K562 (cell line): ENCODE data around the gene PPP1R9B. TPM values are rescaled to one million over a fixed set of nuclear protein-coding genes. Genes with fewer than 3 reads are reported as not detected.

Source experiments
- ARNT ChIP-seq, 2 experiments: fragments of 450-650 bp; IDR thresholded peaks; 2 replicates each; pipeline ENCODE4 v1.6.1; 2016; ENCODE audit warnings: mild to moderate bottlenecking in 1 of 2
- BCOR ChIP-seq: fragments of 450-650 bp; IDR thresholded peaks from 2 replicates; pipeline ENCODE4 v1.6.1; 2016
- DDX20 ChIP-seq: fragments of 450-650 bp; IDR thresholded peaks from 2 replicates; pipeline ENCODE4 v1.6.1; 2016; ENCODE audit warnings: missing genetic modification characterization, low read depth, mild to moderate bottlenecking, missing compliant biosample characterization, moderate library complexity
- DPF2 ChIP-seq: fragments of 450-650 bp; IDR thresholded peaks from 2 replicates; pipeline ENCODE4 v1.6.1; 2016
- EWSR1 ChIP-seq: fragments of 450-650 bp; IDR thresholded peaks from 2 replicates; pipeline ENCODE4 v1.6.1; 2018; ENCODE audit warnings: borderline replicate concordance, mild to moderate bottlenecking, low read depth, moderate library complexity; ENCODE audit not compliant: partially characterized antibody
- GTF2E2 ChIP-seq: fragments of 200-800 bp; sonication (Bioruptor generic); IDR thresholded peaks from 2 replicates; pipeline ENCODE4 v1.6.1; 2016; ENCODE audit warnings: missing genetic modification characterization, missing compliant biosample characterization
- HES1 ChIP-seq: fragments of 450-650 bp; IDR thresholded peaks from 2 replicates; pipeline ENCODE4 v1.6.1; 2016; ENCODE audit warnings: low read depth, mild to moderate bottlenecking, moderate library complexity
- HMGXB4 ChIP-seq: sonication (generic); formaldehyde crosslinking; IDR thresholded peaks from 2 replicates; pipeline ENCODE4 v1.8.1; 2023; ENCODE audit warnings: mild to moderate bottlenecking, missing genetic modification reagents
- MGA ChIP-seq: fragments of 450-650 bp; IDR thresholded peaks from 2 replicates; pipeline ENCODE4 v1.6.1; 2016; ENCODE audit warnings: mild to moderate bottlenecking, moderate library complexity
- MYC ChIP-seq, 2 experiments: fragments of 250-450 bp in 1 of 2; sonication (Bioruptor Pico) in 1 of 2; IDR thresholded peaks; 2 replicates each; pipeline versions ENCODE4 v1.5.1 to v1.6.1; 2012 to 2021; ENCODE audit warnings: low read depth in 2 of 2, borderline replicate concordance in 1 of 2, improper control_type of control experiment in 1 of 2, low read length in 1 of 2, mild to moderate bottlenecking in 1 of 2, moderate library complexity in 1 of 2
- SMAD1 ChIP-seq: fragments of 150-350 bp; IDR thresholded peaks from 2 replicates; pipeline ENCODE4 v1.6.1; 2014; ENCODE audit warnings: low read length, low read depth; ENCODE audit not compliant: partially characterized antibody
- STAT5B ChIP-seq: fragments of 250-450 bp; sonication (Bioruptor Pico); IDR thresholded peaks from 2 replicates; pipeline ENCODE4 v1.8.0; 2021; ENCODE audit warnings: mild to moderate bottlenecking, inconsistent platforms
- ZNF764 ChIP-seq: fragments of 250-450 bp; sonication (Bioruptor Pico); IDR thresholded peaks from 2 replicates; pipeline ENCODE4 v1.4.0; 2020; ENCODE audit warnings: low read depth, mild to moderate bottlenecking, moderate library complexity
- polyA plus RNA-seq, 8 experiments: library from polyadenylated mRNA; depleted of rRNA in 4 of 8; stranded (reverse) in 5 of 8; unstranded in 3 of 8; fragments of >200 nt; fragmentation: Nextera tagmentation in 2 of 8; fragmentation: Illumina TruSeq in 1 of 8; extraction: Ambion mirVana in 2 of 8; extraction: Trizol in 1 of 8; gene quantifications; 2 replicates each; pipeline versions ENCODE4 v1.2.1 to v1.2.3, GENCODE V29; 2011 to 2014; ENCODE audit warnings: inconsistent platforms in 1 of 8, missing spikeins in 1 of 8
- total RNA-seq, 7 experiments: library from RNA; depleted of rRNA in 6 of 7; stranded (reverse); fragments of >200 nt in 6 of 7; fragmentation: Illumina TruSeq in 2 of 7; extraction: Trizol in 2 of 7; gene quantifications; 2 replicates each; pipeline versions ENCODE4 v1.2.1 to v1.2.3, GENCODE V29; 2011 to 2021; ENCODE audit warnings: low replicate concordance in 1 of 7

Gene PPP1R9B
- total and polyA plus RNA-seq, 9 of the 15 experiments (the other 6 are each of a cell fraction or from before 2014, with no cell fraction given) = 0.10 to 63.5 (median 24.7) TPM

- TF ChIP-seq EWSR1 (no peak), HES1 (0 out of 2 replicates have a peak, but pooled peaks have one; percentile 58), BCOR (no peak), HMGXB4 (CRISPR knock-in tag) (no peak), ZNF764 (CRISPR knock-in tag) (no peak), ARNT (IDR thresholded peaks at IDR 0.05) (no peak), DPF2 (no peak), GTF2E2 (tag) (no peak), SMAD1 (no peak), MGA (peak; percentile 87), MYC (IDR thresholded peaks at IDR 0.05; ENCODE audit: low read depth, low read length) (no peak), MYC (CRISPR knock-in tag; IDR thresholded peaks at IDR 0.05; ENCODE audit: borderline replicate concordance, low read depth) (no peak), STAT5B (no peak), DDX20 (tag) (no peak)
Measured at GRCh38 chr17:50094753-50095619, 55.5 kb downstream of the PPP1R9B start, which contains the start of gene PDK2 (continued).
